HEK293 (cell line): ENCODE results near the gene GCNT1.
A peak's percentile ranks its signal among the peaks of the same experiment; 100 is the strongest.

Source experiments
- CTCF ChIA-PET: fragments of 350-600 bp; formaldehyde crosslinking; extraction: SDS; loops from one replicate; lab custom pipeline; 2021; ENCODE audit warnings: antibody characterized with exemption; lab: Yijun Ruan, JAX
- POLR2A ChIA-PET: fragments of 300-600 bp; formaldehyde crosslinking; extraction: SDS; loops from one replicate; lab custom pipeline; 2020; ENCODE audit warnings: antibody characterized with exemption, inconsistent platforms; lab: Yijun Ruan, JAX
- H3K27ac ChIP-seq: fragments of 200-500 bp; sonication (Bioruptor generic); 2 replicates; pipeline ENCODE4 v1.5.1; 2014; ENCODE audit warnings: low read depth, low read length, control low read depth, inconsistent platforms; ENCODE audit errors: extremely low read depth
- H3K36me3 ChIP-seq, 2 experiments: fragments of 200-500 bp in 1 of 2; sonication (Bioruptor generic) in 1 of 2; 1 replicate in 1 of 2; 2 replicates in 1 of 2; pipeline ENCODE4 v1.5.1; 2014 to 2017; ENCODE audit warnings: inconsistent platforms in 2 of 2, low read length in 2 of 2; ENCODE audit not compliant: control insufficient read depth in 2 of 2, insufficient read depth in 1 of 2
- H3K4me1 ChIP-seq: fragments of 200-500 bp; sonication (Bioruptor generic); 2 replicates; pipeline ENCODE4 v1.5.1; 2014; ENCODE audit warnings: mild to moderate bottlenecking, low read length, inconsistent platforms; ENCODE audit not compliant: control insufficient read depth, insufficient read depth
- H3K4me3 ChIP-seq: 2 replicates; pipeline ENCODE4 v1.5.1; 2011; ENCODE audit warnings: low read depth, mild to moderate bottlenecking, control low read depth, low read length, moderate library complexity
- H3K9me3 ChIP-seq: fragments of 200-500 bp; sonication (Bioruptor generic); 2 replicates; pipeline ENCODE4 v1.5.1; 2014; ENCODE audit warnings: low read depth, low read length, inconsistent platforms; ENCODE audit not compliant: control insufficient read depth, insufficient read depth
- ELK4 ChIP-seq: IDR thresholded peaks from 2 replicates; pipeline ENCODE4 v1.6.1; 2011; ENCODE audit warnings: mild to moderate bottlenecking, low read depth, low read length, borderline replicate concordance
- FEZF1 ChIP-seq: fragments of 450-650 bp; formaldehyde crosslinking; IDR thresholded peaks from 2 replicates; pipeline ENCODE4 v1.5.1; 2016; ENCODE audit warnings: missing biosample characterization, missing genetic modification characterization
- KLF16 ChIP-seq: fragments of 450-650 bp; formaldehyde crosslinking; IDR thresholded peaks from 2 replicates; pipeline ENCODE4 v1.5.1; 2017; ENCODE audit warnings: missing biosample characterization, missing genetic modification characterization
- SETDB1 ChIP-seq: IDR thresholded peaks from one replicate; pipeline ENCODE4 v1.6.1; 2017; ENCODE audit warnings: mild to moderate bottlenecking, low read length, moderate library complexity, mixed read lengths; ENCODE audit not compliant: insufficient read length
- SP7 ChIP-seq: fragments of 450-650 bp; formaldehyde crosslinking; IDR thresholded peaks from 2 replicates; pipeline ENCODE4 v1.5.1; 2016; ENCODE audit warnings: missing biosample characterization, missing genetic modification characterization
- TRIM28 ChIP-seq: IDR thresholded peaks from 2 replicates; pipeline ENCODE4 v1.6.1; 2011; ENCODE audit warnings: low read length, control low read depth, borderline replicate concordance
- YY2 ChIP-seq: fragments of 450-650 bp; formaldehyde crosslinking; IDR thresholded peaks from 2 replicates; pipeline ENCODE4 v1.5.1; 2016; ENCODE audit warnings: missing biosample characterization, missing genetic modification characterization
- ZBTB17 ChIP-seq: fragments of 450-650 bp; formaldehyde crosslinking; IDR thresholded peaks from 2 replicates; pipeline ENCODE4 v1.5.1; 2016; ENCODE audit warnings: missing biosample characterization, missing genetic modification characterization
- ZBTB20 ChIP-seq: fragments of 450-650 bp; formaldehyde crosslinking; IDR thresholded peaks from 2 replicates; pipeline ENCODE4 v1.5.1; 2016; ENCODE audit warnings: missing biosample characterization, missing genetic modification characterization
- ZNF112 ChIP-seq: fragments of 450-650 bp; formaldehyde crosslinking; IDR thresholded peaks from 2 replicates; pipeline ENCODE4 v1.5.0; 2017; ENCODE audit warnings: missing biosample characterization, missing genetic modification characterization
- ZNF114 ChIP-seq: fragments of 450-650 bp; formaldehyde crosslinking; IDR thresholded peaks from 2 replicates; pipeline ENCODE4 v1.5.0; 2017; ENCODE audit warnings: missing biosample characterization, missing genetic modification characterization
- ZNF133 ChIP-seq: fragments of 450-650 bp; formaldehyde crosslinking; IDR thresholded peaks from 2 replicates; pipeline ENCODE4 v1.5.1; 2016; ENCODE audit warnings: missing biosample characterization, missing genetic modification characterization
- ZNF138 ChIP-seq: fragments of 450-650 bp; formaldehyde crosslinking; IDR thresholded peaks from 2 replicates; pipeline ENCODE4 v1.5.1; 2016; ENCODE audit warnings: missing biosample characterization, missing genetic modification characterization, borderline replicate concordance
- ZNF2 ChIP-seq: fragments of 450-650 bp; formaldehyde crosslinking; IDR thresholded peaks from 2 replicates; pipeline ENCODE4 v1.5.1; 2016; ENCODE audit warnings: missing biosample characterization, missing genetic modification characterization
- ZNF248 ChIP-seq: fragments of 450-650 bp; formaldehyde crosslinking; IDR thresholded peaks from 2 replicates; pipeline ENCODE4 v1.5.1; 2017; ENCODE audit warnings: missing biosample characterization, missing genetic modification characterization
- ZNF404 ChIP-seq: fragments of 450-650 bp; formaldehyde crosslinking; IDR thresholded peaks from 2 replicates; pipeline ENCODE4 v1.5.1; 2017; ENCODE audit warnings: missing biosample characterization, missing genetic modification characterization
- ZNF501 ChIP-seq: fragments of 450-650 bp; formaldehyde crosslinking; IDR thresholded peaks from 2 replicates; pipeline ENCODE4 v1.5.1; 2016; ENCODE audit warnings: missing biosample characterization, missing genetic modification characterization
- ZNF558 ChIP-seq: fragments of 450-650 bp; formaldehyde crosslinking; IDR thresholded peaks from 2 replicates; pipeline ENCODE4 v1.5.1; 2016; ENCODE audit warnings: missing biosample characterization, missing genetic modification characterization
- ZNF561 ChIP-seq: fragments of 450-650 bp; IDR thresholded peaks from 2 replicates; pipeline ENCODE4 v1.5.1; 2018; ENCODE audit warnings: missing biosample characterization, missing genetic modification characterization, borderline replicate concordance
- ZNF596 ChIP-seq: fragments of 450-650 bp; IDR thresholded peaks from 2 replicates; pipeline ENCODE4 v1.5.0; 2018; ENCODE audit warnings: missing biosample characterization, mild to moderate bottlenecking, missing genetic modification characterization, moderate library complexity
- ZNF624 ChIP-seq: fragments of 450-650 bp; formaldehyde crosslinking; IDR thresholded peaks from 2 replicates; pipeline ENCODE4 v1.5.1; 2017; ENCODE audit warnings: missing biosample characterization, missing genetic modification characterization
- ZNF664 ChIP-seq: fragments of 450-650 bp; formaldehyde crosslinking; IDR thresholded peaks from 2 replicates; pipeline ENCODE4 v1.5.1; 2016; ENCODE audit warnings: missing biosample characterization, missing genetic modification characterization
- ZNF768 ChIP-seq: fragments of 450-650 bp; formaldehyde crosslinking; IDR thresholded peaks from 2 replicates; pipeline ENCODE4 v1.5.1; 2018; ENCODE audit warnings: missing biosample characterization, mild to moderate bottlenecking, missing genetic modification characterization
- ZSCAN23 ChIP-seq: fragments of 450-650 bp; formaldehyde crosslinking; IDR thresholded peaks from 2 replicates; pipeline ENCODE4 v1.5.1; 2016; ENCODE audit warnings: missing biosample characterization, missing genetic modification characterization
- ZSCAN30 ChIP-seq: fragments of 450-650 bp; IDR thresholded peaks from 2 replicates; pipeline ENCODE4 v1.5.1; 2018; ENCODE audit warnings: missing biosample characterization, mild to moderate bottlenecking, missing genetic modification characterization, moderate library complexity
- ZXDB ChIP-seq: fragments of 450-650 bp; formaldehyde crosslinking; IDR thresholded peaks from 2 replicates; pipeline ENCODE4 v1.5.1; 2016; ENCODE audit warnings: missing biosample characterization, missing genetic modification characterization
- TF ChIP-seq, protein P1 (sequence below): fragments of 450-650 bp; IDR thresholded peaks from 2 replicates; pipeline ENCODE4 v1.5.1; 2018; ENCODE audit warnings: missing biosample characterization, missing genetic modification characterization
- TF ChIP-seq, protein P2 (sequence below): fragments of 450-650 bp; formaldehyde crosslinking; IDR thresholded peaks from 2 replicates; pipeline ENCODE4 v1.5.1; 2016; ENCODE audit warnings: missing biosample characterization, missing genetic modification characterization

Gene GCNT1

DNA sequence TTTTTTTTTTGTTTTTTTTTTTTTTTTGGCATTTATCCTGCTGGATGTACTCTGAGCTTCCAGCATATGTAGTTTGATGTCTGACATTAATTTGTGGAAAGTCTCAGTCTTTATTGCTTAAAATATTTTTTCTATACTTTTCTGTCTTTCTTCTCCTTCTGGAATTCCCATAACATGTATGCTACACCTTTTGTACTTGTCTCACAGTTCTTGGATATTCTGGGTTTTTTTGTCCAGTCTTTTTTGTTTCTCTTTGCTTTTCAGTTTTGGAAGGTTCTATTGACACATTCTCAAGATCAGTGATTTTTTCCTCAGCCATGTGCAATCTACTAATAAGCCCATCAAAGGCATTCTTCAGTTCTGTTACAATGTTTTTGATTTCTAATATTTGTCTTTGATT is 45.3 kb upstream of the GCNT1 start:
- no peak for TF ChIP-seq FEZF1 (tag by site-specific recombination)
- peak; percentile 89 for TF ChIP-seq TRIM28
- peak; percentile 95 for TF ChIP-seq SETDB1
- peak; percentile 86 for TF ChIP-seq ZNF558 (tag by site-specific recombination)
- TF ChIP-seq KLF16 (tag by site-specific recombination), result no peak
- Histone ChIP-seq H3K4me3 (no peak overlapping the region), H3K9me3 (no peaks in the 10 kb centered on the region), H3K36me3 (no peaks in the 10 kb centered on the region), H3K4me1 (no peaks in the 10 kb centered on the region), H3K27ac (no peak overlapping the region)
- ChIA-PET CTCF (interaction anchor here (0.7 to 1.6 kb wide), 2 partner anchors 18 to 19 kb away, joined by 3 read pairs; partner anchors contain the start of gene RFK), POLR2A (no interaction called here)

DNA sequence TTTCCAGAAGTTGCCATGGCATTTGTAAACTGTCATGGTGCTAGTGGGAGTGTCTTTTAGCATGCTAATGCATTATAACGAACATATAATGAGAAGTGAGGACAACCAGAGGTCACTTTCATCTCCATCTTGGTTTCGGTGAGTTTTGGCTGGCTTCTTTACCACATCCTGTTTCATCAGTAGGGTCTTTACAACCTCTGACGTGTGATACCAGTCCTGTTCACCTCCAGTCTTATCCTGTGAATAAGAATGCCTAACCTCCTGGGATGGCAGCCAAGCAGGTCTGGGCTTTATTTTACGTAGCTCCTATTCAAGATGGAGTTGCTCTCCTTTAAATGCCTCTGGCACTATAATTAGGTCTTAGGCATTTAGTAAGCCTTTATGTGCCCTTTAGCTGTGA is 44.3 kb upstream of the GCNT1 start:
- H3K4me1 ChIP-seq, result no peaks in the 10 kb centered on the region
- TF ChIP-seq TRIM28 (no peak), ZNF561 (tag by site-specific recombination) (no peak)
- TF ChIP-seq, protein P1, sequence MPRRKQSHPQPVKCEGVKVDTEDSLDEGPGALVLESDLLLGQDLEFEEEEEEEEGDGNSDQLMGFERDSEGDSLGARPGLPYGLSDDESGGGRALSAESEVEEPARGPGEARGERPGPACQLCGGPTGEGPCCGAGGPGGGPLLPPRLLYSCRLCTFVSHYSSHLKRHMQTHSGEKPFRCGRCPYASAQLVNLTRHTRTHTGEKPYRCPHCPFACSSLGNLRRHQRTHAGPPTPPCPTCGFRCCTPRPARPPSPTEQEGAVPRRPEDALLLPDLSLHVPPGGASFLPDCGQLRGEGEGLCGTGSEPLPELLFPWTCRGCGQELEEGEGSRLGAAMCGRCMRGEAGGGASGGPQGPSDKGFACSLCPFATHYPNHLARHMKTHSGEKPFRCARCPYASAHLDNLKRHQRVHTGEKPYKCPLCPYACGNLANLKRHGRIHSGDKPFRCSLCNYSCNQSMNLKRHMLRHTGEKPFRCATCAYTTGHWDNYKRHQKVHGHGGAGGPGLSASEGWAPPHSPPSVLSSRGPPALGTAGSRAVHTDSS (tag by site-specific recombination), result no peak
- TF ChIP-seq, all 188 proteins: peak for 0
- ChIA-PET CTCF (interaction anchor here (0.9 kb wide), 3 partner anchors 9 to 244 kb away, joined by 3 to 4 read pairs (median 3); no protein-coding TSS in a partner anchor), POLR2A (interaction anchor here (0.7 kb wide), 1 partner anchor 20 kb away, joined by 3 read pairs; the partner anchor contains the start of gene RFK)
- Histone ChIP-seq H3K27ac (no peak overlapping the region), H3K36me3 (no peaks in the 10 kb centered on the region), H3K4me3 (no peak overlapping the region), H3K9me3 (no peaks in the 10 kb centered on the region)

DNA sequence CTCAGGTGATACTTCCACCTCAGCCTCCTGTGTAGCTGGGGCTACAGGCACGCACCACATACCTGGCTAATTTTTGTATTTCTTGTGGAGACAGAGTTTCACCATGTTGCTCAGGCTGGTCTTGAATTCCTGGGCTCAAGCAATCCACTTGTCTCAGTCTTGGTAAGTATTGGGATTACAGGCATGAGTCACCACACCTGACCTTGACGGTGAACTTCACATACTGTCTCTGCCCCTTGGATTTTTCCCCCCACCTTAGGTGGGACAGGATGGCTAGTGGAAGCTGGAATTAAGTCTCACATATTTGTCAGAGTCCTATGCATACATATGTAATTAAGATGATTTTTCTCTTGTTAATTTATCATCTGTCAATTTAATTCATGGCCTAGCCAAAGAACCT is 43.8 kb upstream of the GCNT1 start:
- no peaks in the 10 kb centered on the region for H3K9me3 ChIP-seq
- H3K4me1 ChIP-seq, result no peaks in the 10 kb centered on the region
- no peak overlapping the region for H3K4me3 ChIP-seq
- TF ChIP-seq ZNF2 (tag by site-specific recombination), result no peak
- no peak for TF ChIP-seq ELK4
- no peak for TF ChIP-seq ZNF138 (tag by site-specific recombination)
- no peak for TF ChIP-seq ZNF248 (tag by site-specific recombination)
- CTCF ChIA-PET, result interaction anchor here (0.9 kb wide), 3 partner anchors 8 to 243 kb away, joined by 3 to 4 read pairs (median 3); no protein-coding TSS in a partner anchor
- POLR2A ChIA-PET, result interaction anchor here (0.7 kb wide), 1 partner anchor 21 kb away, joined by 3 read pairs; the partner anchor contains the start of gene RFK
- no peak overlapping the region for H3K27ac ChIP-seq
- no peaks in the 10 kb centered on the region for H3K36me3 ChIP-seq

DNA sequence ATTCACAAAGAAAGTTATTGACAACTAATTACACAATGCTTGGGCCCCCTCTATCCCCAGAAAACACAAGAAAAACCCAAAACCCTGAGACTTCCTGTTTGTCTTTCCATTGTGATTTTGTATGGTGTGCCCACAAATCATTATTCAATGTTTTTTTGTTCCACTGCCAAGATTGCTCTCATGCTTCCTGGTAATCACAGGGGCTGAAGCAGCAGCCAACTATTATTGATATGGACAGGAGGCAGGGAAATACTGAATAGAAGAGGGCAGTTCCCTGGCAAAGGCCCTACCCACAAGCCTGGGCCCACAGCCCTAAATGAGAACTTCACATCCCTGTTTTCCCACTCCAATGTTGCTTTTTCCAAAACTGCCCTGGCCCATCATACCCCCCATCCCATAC is 43.3 kb upstream of the GCNT1 start:
- POLR2A ChIA-PET, result no interaction called here
- Histone ChIP-seq H3K36me3 (no peaks in the 10 kb centered on the region), H3K4me1 (no peaks in the 10 kb centered on the region), H3K4me3 (no peak overlapping the region), H3K27ac (no peak overlapping the region), H3K9me3 (no peaks in the 10 kb centered on the region)
- CTCF ChIA-PET, result no interaction called here
- TF ChIP-seq ZNF114 (tag by site-specific recombination), result no peak
- TF ChIP-seq ZNF664 (tag by site-specific recombination), result no peak
- TF ChIP-seq YY2 (tag by site-specific recombination), result no peak
- no peak for TF ChIP-seq ZNF133
- TF ChIP-seq ZNF404 (tag by site-specific recombination), result no peak
- no peak for TF ChIP-seq ZBTB20 (tag by site-specific recombination)
- no peak for TF ChIP-seq ZSCAN23
- no peak for TF ChIP-seq ZNF624 (tag by site-specific recombination)
- TF ChIP-seq, protein P2, sequence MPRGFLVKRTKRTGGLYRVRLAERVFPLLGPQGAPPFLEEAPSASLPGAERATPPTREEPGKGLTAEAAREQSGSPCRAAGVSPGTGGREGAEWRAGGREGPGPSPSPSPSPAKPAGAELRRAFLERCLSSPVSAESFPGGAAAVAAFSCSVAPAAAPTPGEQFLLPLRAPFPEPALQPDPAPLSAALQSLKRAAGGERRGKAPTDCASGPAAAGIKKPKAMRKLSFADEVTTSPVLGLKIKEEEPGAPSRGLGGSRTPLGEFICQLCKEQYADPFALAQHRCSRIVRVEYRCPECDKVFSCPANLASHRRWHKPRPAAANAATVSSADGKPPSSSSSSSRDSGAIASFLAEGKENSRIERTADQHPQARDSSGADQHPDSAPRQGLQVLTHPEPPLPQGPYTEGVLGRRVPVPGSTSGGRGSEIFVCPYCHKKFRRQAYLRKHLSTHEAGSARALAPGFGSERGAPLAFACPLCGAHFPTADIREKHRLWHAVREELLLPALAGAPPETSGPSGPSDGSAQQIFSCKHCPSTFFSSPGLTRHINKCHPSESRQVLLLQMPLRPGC (tag by site-specific recombination), result no peak
- TF ChIP-seq ZSCAN30 (tag by site-specific recombination), result no peak
- no peak for TF ChIP-seq ZXDB
- TF ChIP-seq ZNF501 (tag by site-specific recombination), result no peak
- no peak for TF ChIP-seq ZNF596 (tag by site-specific recombination)
- TF ChIP-seq ZNF112 (tag by site-specific recombination), result no peak
- no peak for TF ChIP-seq SP7 (tag by site-specific recombination)
- TF ChIP-seq ZBTB17 (tag by site-specific recombination), result no peak
- no peak for TF ChIP-seq ZNF768 (tag by site-specific recombination)
- TF ChIP-seq, all 188 proteins: peak for 0
